Rectal smooth muscle tissue (tissue), 1 donor: ENCODE data around the gene KDM6A.
"Not testable (repeated sequence)": the region's sequence is repeated elsewhere in the genome, so short reads cannot be mapped to it uniquely, and the experiment has no call there.

ENCODE experiments used
- H3K27ac ChIP-seq: one replicate; pipeline ENCODE4 v1.7.0; 2013; ENCODE audit warnings: low read depth, low read length, inconsistent platforms
- H3K27me3 ChIP-seq: one replicate; pipeline ENCODE4 v1.7.0; 2013; ENCODE audit warnings: low read length; ENCODE audit not compliant: control insufficient read depth, insufficient read depth
- H3K36me3 ChIP-seq: one replicate; pipeline ENCODE4 v1.7.0; 2013; ENCODE audit warnings: low read length; ENCODE audit not compliant: control insufficient read depth, insufficient read depth
- H3K4me1 ChIP-seq: one replicate; pipeline ENCODE4 v1.7.0; 2013; ENCODE audit warnings: low read length; ENCODE audit not compliant: control insufficient read depth, insufficient read depth
- H3K4me3 ChIP-seq: one replicate; pipeline ENCODE4 v1.7.0; 2013; ENCODE audit warnings: low read length
- H3K9ac ChIP-seq: one replicate; pipeline ENCODE4 v1.7.0; 2013; ENCODE audit warnings: low read length

The KDM6A gene

DNA sequence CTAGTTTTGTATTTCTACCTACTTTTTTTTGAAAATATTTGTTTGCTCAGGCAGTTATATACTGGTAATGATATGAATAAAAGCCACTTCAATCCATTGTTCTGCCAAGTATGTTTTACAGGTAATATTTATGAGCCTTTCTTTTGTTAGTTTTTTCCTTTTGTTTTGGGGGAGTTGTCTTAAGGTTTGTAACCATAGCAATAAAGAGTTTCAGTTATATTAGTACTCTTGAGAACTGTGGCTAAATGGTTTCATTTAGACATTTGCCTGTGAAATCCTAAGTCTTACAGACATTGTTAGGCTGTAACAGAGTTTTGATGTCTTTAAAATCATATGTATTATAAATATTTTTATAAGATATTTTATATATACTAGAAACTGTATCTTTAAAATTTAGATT is 177.6 kb downstream of the KDM6A start:
- Histone ChIP-seq H3K27me3 (no peaks in the 10 kb centered on the region), H3K36me3 (peaks cover 2% of the 10 kb centered on the region), H3K27ac (no peak overlapping the region), H3K4me3 (no peak overlapping the region), H3K9ac (no peak overlapping the region), H3K4me1 (no peaks in the 10 kb centered on the region)

DNA sequence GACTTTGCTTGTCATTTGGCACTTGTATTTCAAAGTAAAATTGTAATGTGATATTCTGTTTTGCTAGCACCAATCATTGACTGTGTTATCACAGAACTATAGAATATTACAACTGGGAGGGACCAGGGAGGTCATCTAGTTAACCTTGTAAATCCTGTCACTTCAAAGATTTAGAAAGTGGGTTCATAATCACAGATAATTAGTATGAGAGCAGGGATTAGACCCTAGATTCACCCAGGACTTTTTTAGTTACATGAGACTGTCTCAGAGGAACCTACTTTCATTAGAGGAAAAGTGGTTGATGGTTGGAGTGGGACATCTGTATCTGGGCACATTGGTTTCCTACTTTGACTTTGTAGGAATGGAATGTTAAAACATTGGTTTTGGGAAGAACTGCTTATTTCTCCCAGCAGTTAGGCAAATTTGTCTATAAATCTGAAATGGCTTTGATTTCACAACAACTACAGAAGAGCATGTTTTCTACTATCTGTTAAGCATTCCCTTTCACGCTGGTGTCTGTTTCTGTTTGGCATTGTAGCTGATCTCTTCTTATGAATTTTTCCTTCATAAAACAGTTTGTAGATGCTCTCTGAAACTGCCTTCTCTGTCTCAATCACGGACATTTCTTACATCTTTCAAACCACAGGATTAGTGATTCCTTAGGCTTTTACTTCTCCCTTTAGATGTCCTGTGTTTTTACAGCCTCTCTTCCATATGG is 183.6 kb downstream of the KDM6A start:
- Histone ChIP-seq H3K27ac (no peak overlapping the region), H3K36me3 (peaks cover under 1% of the 10 kb centered on the region), H3K27me3 (no peaks in the 10 kb centered on the region), H3K9ac (no peak overlapping the region), H3K4me1 (peaks cover 2% of the 10 kb centered on the region), H3K4me3 (no peak overlapping the region)

DNA sequence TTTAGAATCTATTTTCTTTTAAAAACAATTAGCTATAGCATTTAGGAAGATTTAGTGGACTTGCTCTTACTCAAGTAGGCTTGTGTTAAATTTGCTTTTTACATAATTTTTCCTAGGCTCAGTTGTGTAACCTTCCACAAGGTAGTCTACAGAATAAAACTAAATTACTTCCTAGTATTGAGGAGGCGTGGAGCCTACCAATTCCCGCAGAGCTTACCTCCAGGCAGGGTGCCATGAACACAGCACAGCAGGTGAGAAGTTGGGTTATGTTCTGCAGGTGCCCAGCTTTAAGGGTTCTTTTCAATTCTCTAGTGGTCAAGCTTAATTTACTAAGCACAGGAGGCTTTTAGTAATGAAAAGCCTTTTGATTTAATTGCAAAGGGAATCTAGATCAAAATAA is 186.9 kb downstream of the KDM6A start:
- not testable (repeated sequence) for H3K27me3 ChIP-seq, H3K27ac ChIP-seq, H3K9ac ChIP-seq, H3K4me3 ChIP-seq, H3K4me1 ChIP-seq, H3K36me3 ChIP-seq

DNA sequence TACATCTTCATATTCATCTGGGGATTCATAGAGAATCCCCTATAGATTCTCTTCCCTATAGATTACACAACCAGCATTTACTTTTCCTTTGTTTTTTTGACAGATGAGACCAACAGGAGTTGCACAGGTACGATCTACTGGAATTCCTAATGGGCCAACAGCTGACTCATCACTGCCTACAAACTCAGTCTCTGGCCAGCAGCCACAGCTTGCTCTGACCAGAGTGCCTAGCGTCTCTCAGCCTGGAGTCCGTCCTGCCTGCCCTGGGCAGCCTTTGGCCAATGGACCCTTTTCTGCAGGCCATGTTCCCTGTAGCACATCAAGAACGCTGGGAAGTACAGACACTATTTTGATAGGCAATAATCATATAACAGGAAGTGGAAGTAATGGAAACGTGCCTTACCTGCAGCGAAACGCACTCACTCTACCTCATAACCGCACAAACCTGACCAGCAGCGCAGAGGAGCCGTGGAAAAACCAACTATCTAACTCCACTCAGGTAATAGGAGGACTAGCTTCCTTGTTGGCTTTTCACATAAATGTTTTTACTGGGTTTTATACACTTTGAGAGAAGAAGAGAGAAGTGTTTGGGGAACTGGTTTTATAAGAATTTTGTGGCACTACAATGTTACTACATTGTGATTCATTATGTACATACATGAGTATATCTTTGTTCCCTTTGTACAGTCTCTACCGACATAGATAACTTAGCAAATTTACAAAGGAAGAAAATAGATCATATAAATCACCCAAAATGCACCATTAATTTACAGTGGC is 190.5 kb downstream of the KDM6A start:
- Histone ChIP-seq H3K4me1 (no peaks in the 10 kb centered on the region), H3K9ac (no peak overlapping the region), H3K4me3 (no peak overlapping the region), H3K36me3 (peaks cover 6% of the 10 kb centered on the region), H3K27ac (no peak overlapping the region), H3K27me3 (no peaks in the 10 kb centered on the region)

DNA sequence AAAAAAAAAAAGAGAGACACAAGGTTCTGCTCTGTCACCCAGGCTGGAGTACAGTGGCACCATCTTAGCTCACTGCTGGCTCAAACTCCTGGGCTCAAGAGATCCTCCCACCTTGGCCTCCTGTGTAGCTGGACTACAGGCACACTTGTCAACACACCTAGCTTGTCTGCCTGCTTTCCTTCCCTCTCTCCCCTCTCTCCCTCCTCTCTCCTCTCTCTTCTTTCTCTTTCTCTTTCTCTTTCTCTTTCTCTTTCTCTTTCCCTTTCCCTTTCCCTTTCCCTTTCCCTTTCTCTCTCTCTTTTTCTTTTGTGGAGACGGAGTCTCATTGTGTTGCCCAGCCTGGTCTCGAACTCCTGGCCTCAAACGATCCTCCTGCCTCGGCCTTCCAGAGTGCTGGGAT is 195.6 kb downstream of the KDM6A start:
- Histone ChIP-seq H3K9ac (no peak overlapping the region), H3K27me3 (no peaks in the 10 kb centered on the region), H3K4me3 (no peak overlapping the region), H3K36me3 (peaks cover 12% of the 10 kb centered on the region), H3K4me1 (no peaks in the 10 kb centered on the region), H3K27ac (no peak overlapping the region)

DNA sequence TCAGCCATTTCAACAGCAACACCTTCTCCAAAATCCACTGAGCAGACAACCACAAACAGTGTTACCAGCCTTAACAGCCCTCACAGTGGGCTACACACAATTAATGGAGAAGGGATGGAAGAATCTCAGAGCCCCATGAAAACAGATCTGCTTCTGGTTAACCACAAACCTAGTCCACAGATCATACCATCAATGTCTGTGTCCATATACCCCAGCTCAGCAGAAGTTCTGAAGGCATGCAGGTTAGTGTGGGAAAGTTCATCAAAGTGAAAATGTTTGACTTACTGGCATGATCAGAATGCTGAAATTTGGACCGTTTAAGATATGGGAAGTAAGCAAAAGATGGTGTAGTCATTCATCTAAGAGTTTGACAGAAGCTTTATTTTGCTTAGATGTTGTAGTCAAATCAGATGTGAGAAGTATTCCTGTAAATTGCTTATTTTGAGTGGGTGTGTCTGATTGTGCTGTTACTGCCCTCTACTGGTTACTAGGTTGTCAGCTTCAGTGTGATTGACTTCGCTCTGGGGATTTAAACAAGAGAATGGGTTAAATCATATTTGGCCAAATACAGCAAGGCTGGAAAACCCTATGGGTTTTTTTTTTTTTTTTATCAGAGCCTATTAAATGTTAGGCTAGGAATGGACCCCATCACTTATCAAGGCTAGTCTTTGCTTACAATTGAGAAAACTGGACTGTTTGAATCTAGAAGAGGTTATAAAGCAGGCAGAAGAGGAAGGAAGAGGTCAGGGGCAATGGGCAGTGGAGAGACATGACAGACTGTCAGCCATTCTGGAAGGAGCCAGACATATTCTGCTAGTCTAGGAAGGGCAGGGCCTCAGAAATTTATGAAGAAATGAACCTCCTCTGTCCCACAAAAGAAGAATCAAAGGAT is 197.4 kb downstream of the KDM6A start:
- Histone ChIP-seq H3K27me3 (no peaks in the 10 kb centered on the region), H3K9ac (no peak overlapping the region), H3K27ac (no peak overlapping the region), H3K4me3 (no peak overlapping the region), H3K4me1 (no peaks in the 10 kb centered on the region), H3K36me3 (peaks cover 11% of the 10 kb centered on the region)

DNA sequence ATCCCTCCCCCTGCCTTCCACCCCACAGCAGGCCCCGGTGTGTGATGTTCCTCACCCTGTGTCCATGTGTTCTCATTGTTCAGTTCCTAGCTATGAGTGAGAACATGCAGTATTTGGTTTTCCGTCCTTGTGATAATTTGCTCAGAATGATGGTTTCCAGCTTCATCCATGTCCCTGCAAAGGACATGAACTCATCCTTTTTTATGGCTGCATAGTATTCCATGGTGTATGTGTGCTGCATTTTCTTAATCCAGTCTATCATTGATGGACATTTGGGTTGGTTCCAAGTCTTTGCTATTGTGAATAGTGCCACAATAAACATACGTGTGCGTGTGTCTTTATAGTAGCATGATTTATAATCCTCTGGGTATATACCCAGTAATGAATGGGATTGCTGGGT is 200.0 kb downstream of the KDM6A start:
- not testable (repeated sequence) for H3K4me1 ChIP-seq, H3K27ac ChIP-seq, H3K9ac ChIP-seq, H3K4me3 ChIP-seq, H3K27me3 ChIP-seq
- H3K36me3 ChIP-seq, result peaks cover 11% of the 10 kb centered on the region

DNA sequence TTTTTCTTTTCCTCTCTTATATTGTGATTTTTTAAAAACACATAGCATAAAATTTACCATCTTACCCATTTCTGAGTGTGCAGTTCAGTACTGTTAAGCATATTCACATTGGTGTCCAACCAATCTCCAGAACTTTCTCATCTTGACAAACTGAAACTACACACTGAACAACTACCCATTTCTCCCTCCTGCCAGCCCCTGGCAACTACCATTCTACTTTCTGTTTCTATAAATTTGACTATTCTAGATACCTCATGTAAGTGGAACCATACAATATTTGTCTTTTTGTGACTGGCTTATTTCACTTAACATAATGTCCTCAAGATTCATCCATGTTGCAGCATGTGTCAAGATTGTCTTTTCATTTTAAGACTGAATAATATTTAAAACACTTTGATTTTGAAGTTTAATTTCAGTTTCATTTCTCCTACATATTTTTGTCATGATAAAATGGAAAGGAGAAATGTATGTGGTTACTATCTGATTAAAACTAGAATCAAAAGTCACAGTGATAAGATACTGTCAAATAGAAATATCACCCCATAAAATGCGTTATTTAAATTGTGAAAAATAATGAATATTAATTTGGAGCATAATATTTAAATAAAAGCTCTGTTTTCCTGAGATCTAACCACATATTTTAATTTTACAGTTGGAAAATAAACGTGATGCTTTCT is 204.9 kb downstream of the KDM6A start:
- Histone ChIP-seq H3K4me3 (no peak overlapping the region), H3K27me3 (no peaks in the 10 kb centered on the region), H3K36me3 (no peaks in the 10 kb centered on the region), H3K27ac (no peak overlapping the region), H3K4me1 (no peaks in the 10 kb centered on the region), H3K9ac (no peak overlapping the region)

DNA sequence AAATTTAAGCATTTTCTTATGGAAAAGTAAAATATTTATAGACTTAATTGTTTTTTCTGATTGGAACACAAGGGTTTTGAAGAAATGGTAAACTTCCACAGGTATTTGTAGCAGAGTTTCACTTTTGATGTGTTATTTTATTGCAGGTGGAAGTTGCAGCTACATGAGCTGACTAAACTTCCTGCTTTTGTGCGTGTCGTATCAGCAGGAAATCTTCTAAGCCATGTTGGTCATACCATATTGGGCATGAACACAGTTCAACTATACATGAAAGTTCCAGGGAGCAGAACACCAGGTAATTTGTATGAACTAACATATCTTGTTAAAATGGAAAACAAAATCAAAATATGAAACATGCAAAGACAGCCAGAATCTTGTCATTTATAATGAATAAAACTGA is 210.3 kb downstream of the KDM6A start:
- Histone ChIP-seq H3K9ac (no peak overlapping the region), H3K36me3 (no peaks in the 10 kb centered on the region), H3K4me1 (no peaks in the 10 kb centered on the region), H3K4me3 (no peak overlapping the region), H3K27me3 (no peaks in the 10 kb centered on the region), H3K27ac (no peak overlapping the region)

DNA sequence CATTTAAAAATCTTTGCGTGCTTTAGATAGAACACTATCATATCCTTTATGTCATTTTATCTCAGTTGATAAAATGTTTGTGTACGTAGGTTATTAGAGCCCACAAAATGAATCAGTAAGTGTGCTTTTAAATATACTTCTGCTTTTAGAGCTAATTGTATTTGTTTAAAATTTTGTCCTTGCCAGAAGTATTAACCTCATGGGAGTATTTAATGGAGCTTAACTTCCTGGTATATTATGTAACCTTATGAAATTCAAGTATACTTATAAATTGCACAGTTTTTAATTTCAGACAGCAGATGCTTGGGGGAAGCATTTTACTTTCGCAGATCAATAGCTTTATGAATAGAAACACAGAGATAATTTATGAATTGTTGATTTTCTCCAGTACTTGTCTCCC is 237.5 kb downstream of the KDM6A start:
- Histone ChIP-seq H3K4me1 (no peaks in the 10 kb centered on the region), H3K36me3 (peaks cover 13% of the 10 kb centered on the region), H3K27ac (no peak overlapping the region), H3K9ac (no peak overlapping the region), H3K27me3 (no peaks in the 10 kb centered on the region), H3K4me3 (no peak overlapping the region)

DNA sequence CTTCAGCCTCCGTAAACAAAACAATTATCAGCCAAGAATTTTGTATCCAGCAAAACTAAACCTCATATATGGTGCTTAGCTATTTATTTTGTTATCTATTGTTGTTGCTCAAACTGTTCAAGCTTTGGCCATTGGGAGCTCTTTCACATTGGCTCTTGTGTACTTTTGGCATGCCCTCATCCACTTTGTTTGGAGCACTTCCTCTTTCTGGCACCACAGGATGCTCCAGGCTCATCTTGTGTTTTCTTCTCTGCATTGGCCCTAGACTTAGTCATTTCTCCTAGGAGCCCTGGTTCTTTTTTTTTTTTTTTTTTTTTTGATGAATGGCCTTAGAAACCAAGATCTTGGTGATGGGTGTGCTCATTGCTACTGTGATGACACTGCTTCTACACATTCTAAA is 253.2 kb downstream of the KDM6A start:
- Histone ChIP-seq H3K27me3 (no peaks in the 10 kb centered on the region), H3K4me1 (no peaks in the 10 kb centered on the region)

DNA sequence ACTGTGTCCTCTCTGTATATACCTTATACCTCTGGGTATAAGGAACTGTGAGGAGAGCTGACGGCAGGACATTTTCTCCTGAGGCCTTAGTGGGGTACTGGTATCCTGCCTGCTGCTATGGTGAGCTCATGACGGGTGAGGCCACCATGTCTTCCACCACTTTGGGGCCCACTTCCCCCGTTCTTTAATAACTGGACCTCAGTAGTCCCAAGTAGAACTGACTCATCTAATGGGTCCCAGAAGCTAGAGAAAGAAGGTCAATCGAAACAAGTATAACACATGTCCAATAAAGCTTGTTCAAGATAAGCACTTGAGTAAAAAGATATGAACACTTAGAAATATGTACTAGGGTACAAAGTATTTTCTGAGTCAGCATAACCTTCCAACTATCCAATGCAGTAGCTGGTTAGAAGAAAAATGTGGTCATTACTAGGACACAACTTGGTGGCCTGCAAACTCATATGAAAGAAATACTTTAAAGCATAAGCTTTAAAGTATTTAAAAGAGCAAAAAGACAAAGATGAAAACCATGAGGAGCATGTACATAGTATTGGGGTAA is 256.0 kb downstream of the KDM6A start:
- Histone ChIP-seq H3K9ac (no peak overlapping the region), H3K27ac (no peak overlapping the region), H3K27me3 (no peaks in the 10 kb centered on the region), H3K4me1 (no peaks in the 10 kb centered on the region), H3K4me3 (no peak overlapping the region), H3K36me3 (no peaks in the 10 kb centered on the region)

More for the DNA sequence above, 253.2 kb downstream of the KDM6A start:
- Histone ChIP-seq H3K4me3 (no peak overlapping the region), H3K36me3 (no peaks in the 10 kb centered on the region), H3K27ac (no peak overlapping the region), H3K9ac (no peak overlapping the region)
